ENCODE measurements around the gene EYS. TPM values are rescaled to one million over a fixed set of nuclear protein-coding genes. Genes with fewer than 3 reads are reported as not detected.
"Not testable (repeated sequence)": the region's sequence is repeated elsewhere in the genome, so short reads cannot be mapped to it uniquely, and the experiment has no call there.

The EYS gene
- total RNA-seq, 2 experiments from 2014 or later, result not detected

- Mint-ChIP-seq H3K27me3 (no peaks in the 10 kb centered on the region), H3K36me3 (ENCODE audit: low read depth) (no peaks in the 10 kb centered on the region), H3K9me3 (peaks cover 18% of the 10 kb centered on the region), H3K27ac (no peak overlapping the region), H3K4me3 (no peak overlapping the region), H3K4me1 (ENCODE audit: low read depth) (no peaks in the 10 kb centered on the region)
- ChIA-PET CTCF (no interaction called here), POLR2A (no interaction called here)
- TF ChIP-seq CTCF (IDR thresholded peaks at IDR 0.05), result no peak
- Histone ChIP-seq H3K4me3 (ENCODE audit: low read length) (no peak overlapping the region), H3K4me1 (ENCODE audit: insufficient read depth, low read length) (no peaks in the 10 kb centered on the region), H3K27me3 (ENCODE audit: control insufficient read depth in 1 of 2, insufficient read depth in 2 of 2, low read length in 2 of 2) (no peaks in the 10 kb centered on the region), H3K27ac (ENCODE audit: low read depth in 1 of 2, low read length in 2 of 2) (no peak overlapping the region), H3K36me3 (ENCODE audit: insufficient read depth, low read length) (no peaks in the 10 kb centered on the region), H3K9me3 (ENCODE audit: control insufficient read depth in 1 of 2, insufficient read depth in 1 of 2, low read length in 2 of 2) (peaks cover 4 to 5% of the 10 kb centered on the region in 2 experiments)
- no peak for DNase-seq
- intact Hi-C loops (cut with DNase I, micrococcal nuclease), result no loop called here
- no peak for ATAC-seq (ENCODE audit: poor library complexity)
These were observed 307.5 kb downstream of the EYS start for GRCh38 chr6:65399355-65400084.

GRCh38 chr6:65398851-65399250 lies 308.2 kb downstream of the EYS start:
- H3K4me3 Mint-ChIP-seq, result no peak overlapping the region
- H3K4me1 Mint-ChIP-seq (ENCODE audit: low read depth), result no peaks in the 10 kb centered on the region
- intact Hi-C loops (cut with DNase I, micrococcal nuclease), result no loop called here
- H3K4me3 ChIP-seq (ENCODE audit: low read length), result no peak overlapping the region
- DNase-seq (no peak), ATAC-seq (ENCODE audit: poor library complexity) (no peak)
- TF ChIP-seq CTCF (IDR thresholded peaks at IDR 0.05), result no peak
- H3K9me3 ChIP-seq (ENCODE audit: control insufficient read depth in 1 of 2, insufficient read depth in 1 of 2, low read length in 2 of 2), result peaks cover 4 to 5% of the 10 kb centered on the region in 2 experiments
- H3K27me3 Mint-ChIP-seq, result no peaks in the 10 kb centered on the region
- H3K36me3 ChIP-seq (ENCODE audit: insufficient read depth, low read length), result no peaks in the 10 kb centered on the region
- ChIA-PET POLR2A (no interaction called here), CTCF (no interaction called here)
- no peak overlapping the region for H3K27ac Mint-ChIP-seq
- H3K9me3 Mint-ChIP-seq, result peaks cover 18% of the 10 kb centered on the region
- H3K27me3 ChIP-seq (ENCODE audit: control insufficient read depth in 1 of 2, insufficient read depth in 2 of 2, low read length in 2 of 2), result no peaks in the 10 kb centered on the region
- H3K27ac ChIP-seq (ENCODE audit: low read depth in 1 of 2, low read length in 2 of 2), result no peak overlapping the region
- H3K4me1 ChIP-seq (ENCODE audit: insufficient read depth, low read length), result no peaks in the 10 kb centered on the region
- no peaks in the 10 kb centered on the region for H3K36me3 Mint-ChIP-seq (ENCODE audit: low read depth)

- Mint-ChIP-seq H3K36me3 (ENCODE audit: low read depth) (no peaks in the 10 kb centered on the region), H3K27me3 (no peaks in the 10 kb centered on the region), H3K4me3 (no peak overlapping the region), H3K9me3 (peaks cover 13% of the 10 kb centered on the region), H3K4me1 (ENCODE audit: low read depth) (no peaks in the 10 kb centered on the region), H3K27ac (no peak overlapping the region)
- POLR2A ChIA-PET, result no interaction called here
- no peak for DNase-seq
- CTCF ChIA-PET, result no interaction called here
- no peak overlapping the region for H3K4me3 ChIP-seq (ENCODE audit: low read length)
- H3K4me1 ChIP-seq (ENCODE audit: insufficient read depth, low read length), result no peaks in the 10 kb centered on the region
- no peaks in the 10 kb centered on the region for H3K36me3 ChIP-seq (ENCODE audit: insufficient read depth, low read length)
- intact Hi-C loops (cut with DNase I, micrococcal nuclease), result no loop called here
- H3K27ac ChIP-seq (ENCODE audit: low read depth in 1 of 2, low read length in 2 of 2), result no peak overlapping the region
- peaks cover 0 to 3% of the 10 kb centered on the region in 2 experiments for H3K9me3 ChIP-seq (ENCODE audit: control insufficient read depth in 1 of 2, insufficient read depth in 1 of 2, low read length in 2 of 2)
- no peaks in the 10 kb centered on the region for H3K27me3 ChIP-seq (ENCODE audit: control insufficient read depth in 1 of 2, insufficient read depth in 2 of 2, low read length in 2 of 2)
- ATAC-seq (ENCODE audit: poor library complexity), result no peak
- TF ChIP-seq CTCF (IDR thresholded peaks at IDR 0.05), result no peak
These were observed 356.5 kb downstream of the EYS start for GRCh38 chr6:65350530-65350929.

- H3K4me3 Mint-ChIP-seq; H3K27me3 Mint-ChIP-seq; H3K36me3 Mint-ChIP-seq (ENCODE audit: low read depth); H3K36me3 ChIP-seq (ENCODE audit: insufficient read depth, low read length); H3K27ac Mint-ChIP-seq; H3K4me3 ChIP-seq (ENCODE audit: low read length); H3K27ac ChIP-seq (ENCODE audit: low read depth in 1 of 2, low read length in 2 of 2); H3K4me1 Mint-ChIP-seq (ENCODE audit: low read depth); intact Hi-C loops (cut with DNase I, micrococcal nuclease); H3K4me1 ChIP-seq (ENCODE audit: insufficient read depth, low read length); H3K27me3 ChIP-seq (ENCODE audit: control insufficient read depth in 1 of 2, insufficient read depth in 2 of 2, low read length in 2 of 2); H3K9me3 ChIP-seq (ENCODE audit: control insufficient read depth in 1 of 2, insufficient read depth in 1 of 2, low read length in 2 of 2); POLR2A ChIA-PET; DNase-seq; CTCF ChIA-PET; ATAC-seq (ENCODE audit: poor library complexity): not testable (repeated sequence)
- H3K9me3 Mint-ChIP-seq, result peaks cover 11% of the 10 kb centered on the region
These were observed 404.4 kb downstream of the EYS start for GRCh38 chr6:65302655-65303054.
